Fibroblast of villous mesenchyme (primary cell): ENCODE data around the gene DNAJB1. TPM values are rescaled to one million over a fixed set of nuclear protein-coding genes. Genes with fewer than 3 reads are reported as not detected.

Source experiments
- DNase-seq: peaks from one replicate; pipeline ENCODE4 v3.0.0-alpha.2; 2010; ENCODE audit warnings: low read depth
- H3K4me3 ChIP-seq: 2 replicates; pipeline ENCODE4 v1.5.1; 2011; ENCODE audit warnings: low read depth, mild to moderate bottlenecking, low read length
- total RNA-seq: library from RNA; depleted of rRNA; stranded (reverse); fragments of >200 nt; gene quantifications from 2 replicates; pipeline ENCODE4 v1.2.3, GENCODE V29; 2012
- TF ChIP-seq, protein P1 (sequence below): IDR thresholded peaks from 2 replicates; pipeline ENCODE4 v1.5.1; 2012; ENCODE audit warnings: low read depth, mild to moderate bottlenecking, low read length; ENCODE audit not compliant: insufficient read depth

Gene DNAJB1
- total RNA-seq, 1 donor, result 99.3 TPM

- TF ChIP-seq, protein P1, sequence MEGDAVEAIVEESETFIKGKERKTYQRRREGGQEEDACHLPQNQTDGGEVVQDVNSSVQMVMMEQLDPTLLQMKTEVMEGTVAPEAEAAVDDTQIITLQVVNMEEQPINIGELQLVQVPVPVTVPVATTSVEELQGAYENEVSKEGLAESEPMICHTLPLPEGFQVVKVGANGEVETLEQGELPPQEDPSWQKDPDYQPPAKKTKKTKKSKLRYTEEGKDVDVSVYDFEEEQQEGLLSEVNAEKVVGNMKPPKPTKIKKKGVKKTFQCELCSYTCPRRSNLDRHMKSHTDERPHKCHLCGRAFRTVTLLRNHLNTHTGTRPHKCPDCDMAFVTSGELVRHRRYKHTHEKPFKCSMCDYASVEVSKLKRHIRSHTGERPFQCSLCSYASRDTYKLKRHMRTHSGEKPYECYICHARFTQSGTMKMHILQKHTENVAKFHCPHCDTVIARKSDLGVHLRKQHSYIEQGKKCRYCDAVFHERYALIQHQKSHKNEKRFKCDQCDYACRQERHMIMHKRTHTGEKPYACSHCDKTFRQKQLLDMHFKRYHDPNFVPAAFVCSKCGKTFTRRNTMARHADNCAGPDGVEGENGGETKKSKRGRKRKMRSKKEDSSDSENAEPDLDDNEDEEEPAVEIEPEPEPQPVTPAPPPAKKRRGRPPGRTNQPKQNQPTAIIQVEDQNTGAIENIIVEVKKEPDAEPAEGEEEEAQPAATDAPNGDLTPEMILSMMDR, result no peak
- peak; percentile 71 for DNase-seq
- H3K4me3 ChIP-seq, result peak overlapping the region; percentile 80
Observed at GRCh38 chr19:14530005-14530348, 11.8 kb upstream of the DNAJB1 start.

DNA sequence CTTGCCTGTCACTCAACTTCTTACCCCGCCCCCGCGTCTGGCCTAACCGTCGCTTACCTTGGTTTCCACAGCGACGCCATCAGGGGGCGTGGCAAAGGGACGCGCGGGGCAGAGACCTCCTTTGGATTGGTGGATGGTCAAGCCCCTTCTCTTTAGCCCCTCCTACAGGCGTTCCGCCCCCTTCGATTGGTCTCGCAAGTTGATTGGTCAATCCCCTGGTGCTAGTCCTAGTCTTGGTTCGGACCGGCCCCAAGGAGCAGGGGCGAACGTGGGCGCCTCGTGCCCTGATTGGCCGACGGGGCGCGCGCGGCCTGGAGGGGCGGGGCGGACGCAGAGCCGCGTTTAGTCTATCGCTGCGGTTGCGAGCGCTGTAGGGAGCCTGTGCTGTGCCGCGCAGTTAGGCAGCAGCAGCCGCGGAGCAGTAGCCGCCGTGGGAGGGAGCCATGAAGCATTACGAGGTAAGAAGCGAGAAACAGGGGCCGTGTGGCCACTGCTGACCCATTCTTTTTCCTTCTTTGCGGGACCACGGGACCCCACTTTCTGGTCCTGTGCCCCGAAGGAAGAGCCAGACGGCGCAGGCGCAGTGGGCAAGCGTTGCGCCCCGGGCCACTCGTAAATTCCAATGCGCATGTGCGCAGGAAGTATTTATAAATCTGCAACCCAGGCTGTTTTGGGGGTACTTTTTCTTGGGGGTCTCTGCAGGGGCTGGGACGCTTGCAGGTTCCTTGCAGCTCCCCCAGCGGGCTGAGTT, 11.2 kb upstream of the DNAJB1 start, which contains the start of gene TECR:
Gene TECR, plus strand, starts transcription at position 341 of the 751 bp plus-strand sequence. Its CDS starts 103 bp downstream, at position 444.
- TF ChIP-seq, protein P1, result no peak
- H3K4me3 ChIP-seq, result peak within 1 kb of the TSS; percentile 82
- peak; percentile 100 for DNase-seq

DNA sequence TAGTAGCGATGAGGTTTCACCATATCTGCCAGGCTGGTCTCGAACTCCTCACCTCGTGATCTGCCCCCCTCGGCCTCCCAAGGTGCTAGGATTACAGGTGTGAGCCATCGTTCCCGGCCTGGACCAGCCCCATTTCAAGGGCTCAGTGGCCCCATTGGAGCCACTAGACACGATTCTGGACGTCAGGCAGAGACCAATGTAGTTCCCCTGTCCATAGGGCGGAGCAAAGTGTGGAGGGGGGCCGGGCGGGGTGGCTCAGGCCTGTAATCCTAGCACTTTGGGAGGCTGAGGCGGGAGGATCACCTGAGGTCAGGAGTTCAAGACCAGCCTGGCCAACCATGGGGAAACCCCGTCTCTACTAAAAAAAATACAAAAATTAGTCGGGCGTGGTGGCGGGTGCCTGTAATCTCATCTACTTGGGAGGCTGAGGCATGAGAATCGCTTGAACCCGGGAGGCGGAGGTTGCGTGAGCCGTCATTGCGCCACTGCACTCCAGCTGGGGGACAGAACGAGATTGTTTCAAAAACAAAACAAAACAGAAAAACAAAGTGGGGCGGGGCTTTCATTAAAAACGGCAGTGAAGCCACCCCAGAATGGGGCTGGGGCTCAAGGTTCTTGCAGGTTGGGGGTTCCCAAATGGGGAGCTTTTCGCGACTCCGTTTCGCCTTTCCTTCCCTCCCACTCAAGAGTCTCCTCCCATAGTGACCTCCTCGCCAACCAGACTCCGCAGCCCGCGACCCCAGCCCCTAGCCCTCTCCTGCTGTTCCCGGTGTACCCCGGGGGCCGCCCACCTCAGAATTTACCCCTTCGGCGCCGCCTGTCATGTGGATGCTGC, 10.4 kb upstream of the DNAJB1 start:
- peak overlapping the region; percentile 82 for H3K4me3 ChIP-seq
- DNase-seq, result peak; percentile 42
- TF ChIP-seq, protein P1, result no peak

DNA sequence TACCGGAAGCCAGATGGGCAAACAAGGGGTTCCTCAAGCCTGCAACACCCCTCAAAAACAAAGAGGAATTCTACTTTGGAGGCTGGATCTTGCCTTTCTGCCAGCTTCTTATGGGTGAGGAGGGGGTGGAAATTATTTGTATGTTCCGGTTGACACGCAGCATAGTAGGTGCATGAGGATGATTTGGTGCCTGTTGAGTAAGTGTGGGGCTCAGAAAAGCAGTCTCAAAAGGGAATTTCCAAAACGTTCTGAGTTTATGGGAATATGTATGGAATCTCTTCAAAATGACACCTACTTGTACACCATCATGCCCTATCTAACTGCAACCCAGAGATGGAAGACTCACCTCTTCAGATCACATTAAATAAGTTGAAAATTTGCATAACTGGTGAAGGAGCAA, 8.2 kb upstream of the DNAJB1 start:
- TF ChIP-seq, protein P1, result no peak
- no peak for DNase-seq
- no peak overlapping the region for H3K4me3 ChIP-seq

DNA sequence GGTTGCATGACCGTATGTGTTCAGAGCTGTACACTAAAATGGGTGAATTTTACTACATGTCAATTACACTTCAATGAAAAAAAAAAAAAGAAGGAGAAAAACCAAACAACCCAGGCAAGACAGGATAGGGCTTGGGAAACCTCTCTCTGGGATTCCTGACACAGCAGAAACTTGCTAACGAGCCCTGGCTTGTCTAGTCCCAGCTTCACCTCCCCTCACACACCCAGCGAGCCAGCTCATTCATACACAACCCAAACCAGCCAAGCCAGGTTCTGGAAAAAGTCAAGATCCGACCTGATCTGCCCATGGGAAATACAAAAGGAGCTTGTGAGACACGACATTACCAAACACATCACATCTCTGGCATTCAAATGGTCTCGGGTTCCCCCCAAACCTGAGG, 7.5 kb upstream of the DNAJB1 start:
- no peak for DNase-seq
- TF ChIP-seq, protein P1, result no peak
- H3K4me3 ChIP-seq, result no peak overlapping the region

GRCh38 chr19:14520543-14520942, 2.3 kb upstream of the DNAJB1 start:
- TF ChIP-seq, protein P1, result no peak
- H3K4me3 ChIP-seq, result no peak overlapping the region
- no peak for DNase-seq
